ENCODE measurements around the gene DES.

DNA sequence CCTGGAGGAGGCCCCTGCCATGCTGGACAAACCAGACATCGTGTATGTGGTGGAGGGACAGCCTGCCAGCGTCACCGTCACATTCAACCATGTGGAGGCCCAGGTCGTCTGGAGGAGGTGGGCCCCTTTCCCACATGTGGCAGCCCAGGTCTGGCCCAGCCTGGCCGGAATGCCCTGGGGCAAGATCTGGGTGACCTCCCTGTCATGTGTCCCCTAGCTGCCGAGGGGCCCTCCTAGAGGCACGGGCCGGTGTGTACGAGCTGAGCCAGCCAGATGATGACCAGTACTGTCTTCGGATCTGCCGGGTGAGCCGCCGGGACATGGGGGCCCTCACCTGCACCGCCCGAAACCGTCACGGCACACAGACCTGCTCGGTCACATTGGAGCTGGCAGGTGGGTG lies 55.3 kb downstream of the DES start:
- TF ChIP-seq, protein P1, sequence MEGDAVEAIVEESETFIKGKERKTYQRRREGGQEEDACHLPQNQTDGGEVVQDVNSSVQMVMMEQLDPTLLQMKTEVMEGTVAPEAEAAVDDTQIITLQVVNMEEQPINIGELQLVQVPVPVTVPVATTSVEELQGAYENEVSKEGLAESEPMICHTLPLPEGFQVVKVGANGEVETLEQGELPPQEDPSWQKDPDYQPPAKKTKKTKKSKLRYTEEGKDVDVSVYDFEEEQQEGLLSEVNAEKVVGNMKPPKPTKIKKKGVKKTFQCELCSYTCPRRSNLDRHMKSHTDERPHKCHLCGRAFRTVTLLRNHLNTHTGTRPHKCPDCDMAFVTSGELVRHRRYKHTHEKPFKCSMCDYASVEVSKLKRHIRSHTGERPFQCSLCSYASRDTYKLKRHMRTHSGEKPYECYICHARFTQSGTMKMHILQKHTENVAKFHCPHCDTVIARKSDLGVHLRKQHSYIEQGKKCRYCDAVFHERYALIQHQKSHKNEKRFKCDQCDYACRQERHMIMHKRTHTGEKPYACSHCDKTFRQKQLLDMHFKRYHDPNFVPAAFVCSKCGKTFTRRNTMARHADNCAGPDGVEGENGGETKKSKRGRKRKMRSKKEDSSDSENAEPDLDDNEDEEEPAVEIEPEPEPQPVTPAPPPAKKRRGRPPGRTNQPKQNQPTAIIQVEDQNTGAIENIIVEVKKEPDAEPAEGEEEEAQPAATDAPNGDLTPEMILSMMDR (IDR thresholded peaks at IDR 0.05; ENCODE audit: poor library complexity, severe bottlenecking), result no peak
- TF ChIP-seq EZH2 (IDR thresholded peaks at IDR 0.05; ENCODE audit: borderline replicate concordance, insufficient read depth, low read length, poor library complexity, severe bottlenecking), result no peak
- no peak for TF ChIP-seq MXI1 (conservative IDR thresholded peaks at IDR 0.05; ENCODE audit: poor library complexity, severe bottlenecking)
- TF ChIP-seq POLR2AphosphoS5 (IDR thresholded peaks at IDR 0.05), result no peak
- TF ChIP-seq, protein P2, sequence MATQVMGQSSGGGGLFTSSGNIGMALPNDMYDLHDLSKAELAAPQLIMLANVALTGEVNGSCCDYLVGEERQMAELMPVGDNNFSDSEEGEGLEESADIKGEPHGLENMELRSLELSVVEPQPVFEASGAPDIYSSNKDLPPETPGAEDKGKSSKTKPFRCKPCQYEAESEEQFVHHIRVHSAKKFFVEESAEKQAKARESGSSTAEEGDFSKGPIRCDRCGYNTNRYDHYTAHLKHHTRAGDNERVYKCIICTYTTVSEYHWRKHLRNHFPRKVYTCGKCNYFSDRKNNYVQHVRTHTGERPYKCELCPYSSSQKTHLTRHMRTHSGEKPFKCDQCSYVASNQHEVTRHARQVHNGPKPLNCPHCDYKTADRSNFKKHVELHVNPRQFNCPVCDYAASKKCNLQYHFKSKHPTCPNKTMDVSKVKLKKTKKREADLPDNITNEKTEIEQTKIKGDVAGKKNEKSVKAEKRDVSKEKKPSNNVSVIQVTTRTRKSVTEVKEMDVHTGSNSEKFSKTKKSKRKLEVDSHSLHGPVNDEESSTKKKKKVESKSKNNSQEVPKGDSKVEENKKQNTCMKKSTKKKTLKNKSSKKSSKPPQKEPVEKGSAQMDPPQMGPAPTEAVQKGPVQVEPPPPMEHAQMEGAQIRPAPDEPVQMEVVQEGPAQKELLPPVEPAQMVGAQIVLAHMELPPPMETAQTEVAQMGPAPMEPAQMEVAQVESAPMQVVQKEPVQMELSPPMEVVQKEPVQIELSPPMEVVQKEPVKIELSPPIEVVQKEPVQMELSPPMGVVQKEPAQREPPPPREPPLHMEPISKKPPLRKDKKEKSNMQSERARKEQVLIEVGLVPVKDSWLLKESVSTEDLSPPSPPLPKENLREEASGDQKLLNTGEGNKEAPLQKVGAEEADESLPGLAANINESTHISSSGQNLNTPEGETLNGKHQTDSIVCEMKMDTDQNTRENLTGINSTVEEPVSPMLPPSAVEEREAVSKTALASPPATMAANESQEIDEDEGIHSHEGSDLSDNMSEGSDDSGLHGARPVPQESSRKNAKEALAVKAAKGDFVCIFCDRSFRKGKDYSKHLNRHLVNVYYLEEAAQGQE (IDR thresholded peaks at IDR 0.05; ENCODE audit: borderline replicate concordance), result no peak
